Body of pancreas (tissue), 4 donors: Measurements from ENCODE around the gene CASP4. TPM values are rescaled to one million over a fixed set of nuclear protein-coding genes. Genes with fewer than 3 reads are reported as not detected.
"Not testable (repeated sequence)": the region's sequence is repeated elsewhere in the genome, so short reads cannot be mapped to it uniquely, and the experiment has no call there.

Experiments
- ATAC-seq: fragments of 150-250 bp; one replicate; pipeline ENCODE4 v1.9.1; 2016
- DNase-seq, 4 donors: peaks; one replicate each; pipeline ENCODE4 v3.0.0-alpha.2; 2019
- H3K27ac ChIP-seq, 4 donors: fragments of 200-600 bp; sonication (generic); 1 replicate in 3 of 4; 2 replicates in 1 of 4; pipeline versions ENCODE4 v1.5.1 to v1.6.1; 2016 to 2019; ENCODE audit warnings: mild to moderate bottlenecking in 1 of 4, mixed read lengths in 1 of 4, moderate library complexity in 1 of 4
- H3K27me3 ChIP-seq, 2 donors: fragments of 200-600 bp; sonication (generic); one replicate each; pipeline ENCODE4 v1.6.0; 2016; ENCODE audit warnings: mild to moderate bottlenecking in 1 of 2
- H3K36me3 ChIP-seq, 2 donors: fragments of 200-600 bp; sonication (generic); replicated peaks in 1 of 2; 2 replicates each; pipeline ENCODE4 v1.5.1; 2016; ENCODE audit warnings: low read depth in 2 of 2; ENCODE audit not compliant: insufficient read depth in 1 of 2
- H3K4me1 ChIP-seq: fragments of 200-600 bp; sonication (generic); one replicate; pipeline ENCODE4 v1.6.0; 2016
- H3K4me3 ChIP-seq, 2 donors: fragments of 200-600 bp; sonication (generic); 1 replicate in 1 of 2; 2 replicates in 1 of 2; pipeline ENCODE4 v1.5.1; 2016 to 2019
- H3K9me3 ChIP-seq, 3 donors: fragments of 200-600 bp; sonication (generic); 1 replicate in 2 of 3; 2 replicates in 1 of 3; pipeline ENCODE4 v1.5.1; 2016
- POLR2A ChIP-seq, 3 donors: fragments of 450-650 bp; IDR thresholded peaks; one replicate each; pipeline ENCODE4 v1.6.1; 2016; ENCODE audit warnings: antibody characterized with exemption in 3 of 3, mild to moderate bottlenecking in 2 of 3
- WGBS, 2 donors: methylation state at CpG; one replicate each; pipeline ENCODE4 v1.1.5; 2017; 5-methylcytosine and 5-hydroxymethylcytosine counted together
- intact Hi-C: fragments of 100-400 bp; cut with DNase I; formaldehyde crosslinking; loops from one replicate; pipeline ENCODE4 v1.15.1; 2023
- total RNA-seq, 2 donors: library from RNA; depleted of rRNA; stranded (reverse); fragments of >200 nt; gene quantifications; one replicate each; pipeline ENCODE4 v1.1.0, GENCODE V29; 2016
- TF ChIP-seq, protein P1 (sequence below), 7 experiments: fragments of 450-650 bp in 4 of 7; fragments of 200-600 bp in 3 of 7; sonication (generic) in 3 of 7; IDR thresholded peaks; one replicate each; pipeline ENCODE4 v1.5.1; 2016 to 2019; ENCODE audit warnings: antibody characterized with exemption in 7 of 7

CASP4 gene
- total RNA-seq, 2 donors from 2014 or later = 39.9 to 61.0 TPM

DNA sequence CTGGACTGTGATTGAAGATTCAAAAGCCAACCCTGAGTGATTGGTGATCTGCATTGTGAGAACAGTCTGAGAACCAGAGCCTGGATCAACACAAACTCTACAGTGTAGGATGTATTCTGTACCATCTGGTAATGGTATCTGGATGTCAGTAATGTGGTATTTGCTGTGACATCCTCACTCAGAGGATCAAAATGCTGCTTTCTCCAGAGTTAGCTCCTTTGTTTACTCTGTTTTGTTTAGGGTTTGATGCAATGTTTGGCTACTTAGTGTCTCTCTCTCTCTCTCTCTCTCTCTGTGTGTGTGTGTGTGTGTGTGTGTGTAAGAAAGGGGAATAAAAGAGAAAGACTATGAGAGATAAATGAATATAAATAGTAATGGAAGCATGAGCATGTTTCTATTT is 24.3 kb downstream of the CASP4 start:
- DNase-seq = no peak
- Histone ChIP-seq H3K27ac (no peak overlapping the region), H3K4me1 (no peaks in the 10 kb centered on the region), H3K27me3 (no peaks in the 10 kb centered on the region), H3K4me3 (no peak overlapping the region), H3K36me3 (peaks cover 0 to 20% of the 10 kb centered on the region in 2 donors), H3K9me3 (no peaks in the 10 kb centered on the region)
- intact Hi-C loops = no loop called here
- TF ChIP-seq, protein P1, sequence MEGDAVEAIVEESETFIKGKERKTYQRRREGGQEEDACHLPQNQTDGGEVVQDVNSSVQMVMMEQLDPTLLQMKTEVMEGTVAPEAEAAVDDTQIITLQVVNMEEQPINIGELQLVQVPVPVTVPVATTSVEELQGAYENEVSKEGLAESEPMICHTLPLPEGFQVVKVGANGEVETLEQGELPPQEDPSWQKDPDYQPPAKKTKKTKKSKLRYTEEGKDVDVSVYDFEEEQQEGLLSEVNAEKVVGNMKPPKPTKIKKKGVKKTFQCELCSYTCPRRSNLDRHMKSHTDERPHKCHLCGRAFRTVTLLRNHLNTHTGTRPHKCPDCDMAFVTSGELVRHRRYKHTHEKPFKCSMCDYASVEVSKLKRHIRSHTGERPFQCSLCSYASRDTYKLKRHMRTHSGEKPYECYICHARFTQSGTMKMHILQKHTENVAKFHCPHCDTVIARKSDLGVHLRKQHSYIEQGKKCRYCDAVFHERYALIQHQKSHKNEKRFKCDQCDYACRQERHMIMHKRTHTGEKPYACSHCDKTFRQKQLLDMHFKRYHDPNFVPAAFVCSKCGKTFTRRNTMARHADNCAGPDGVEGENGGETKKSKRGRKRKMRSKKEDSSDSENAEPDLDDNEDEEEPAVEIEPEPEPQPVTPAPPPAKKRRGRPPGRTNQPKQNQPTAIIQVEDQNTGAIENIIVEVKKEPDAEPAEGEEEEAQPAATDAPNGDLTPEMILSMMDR (IDR thresholded peaks at IDR 0.05) = no peak
- TF ChIP-seq POLR2A (IDR thresholded peaks at IDR 0.05) = no peak
- ATAC-seq = no peak

DNA sequence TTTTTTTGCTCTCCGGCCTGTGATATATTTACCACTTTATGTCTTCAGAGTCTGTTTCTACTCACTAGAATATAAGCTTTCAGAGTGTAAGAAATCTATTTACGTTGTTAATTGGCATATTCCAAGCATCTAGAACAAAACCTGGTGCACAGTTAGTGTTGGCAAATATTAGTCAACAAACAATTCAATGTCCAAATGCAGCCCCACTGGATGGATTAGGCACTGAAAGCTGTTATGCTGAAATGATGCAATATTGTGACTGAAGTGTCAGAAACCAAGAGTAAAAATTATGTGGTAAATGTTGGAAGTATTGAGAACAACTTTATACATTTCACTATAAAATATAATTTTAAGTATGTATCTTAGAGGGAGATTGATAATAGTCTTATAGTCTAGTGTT is 24.8 kb downstream of the CASP4 start:
- Histone ChIP-seq H3K4me3 (no peak overlapping the region), H3K27me3 (no peaks in the 10 kb centered on the region), H3K4me1 (no peaks in the 10 kb centered on the region), H3K9me3 (no peaks in the 10 kb centered on the region), H3K27ac (no peak overlapping the region), H3K36me3 (peaks cover 0 to 17% of the 10 kb centered on the region in 2 donors)
- 37% methylated on average over 2 of the region's 2 CpGs for WGBS, 2 donors
- intact Hi-C loops = no loop called here
- DNase-seq (no peak), ATAC-seq (no peak)
- TF ChIP-seq, protein P1 (IDR thresholded peaks at IDR 0.05) = no peak
- no peak for TF ChIP-seq POLR2A (IDR thresholded peaks at IDR 0.05)

DNA sequence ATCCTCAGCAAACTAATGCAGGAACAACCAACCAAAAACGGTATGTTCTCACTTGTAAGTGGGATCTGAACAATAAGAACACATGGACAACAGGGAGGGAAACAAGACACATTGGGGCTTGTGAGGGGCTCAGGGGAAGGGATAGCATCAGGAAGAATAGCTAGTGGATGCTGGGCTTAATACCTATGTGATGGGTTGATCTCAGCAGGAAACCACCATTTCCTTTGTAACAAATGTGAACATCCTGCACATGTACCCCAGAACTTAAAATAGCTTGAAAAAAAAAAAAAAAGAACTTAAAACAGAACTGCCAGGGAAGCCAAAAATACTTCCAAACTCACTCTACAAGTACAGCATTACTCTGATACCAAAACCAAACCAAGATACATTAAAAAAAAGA is 33.8 kb downstream of the CASP4 start:
- no peak for ATAC-seq
- H3K27me3 ChIP-seq = no peaks in the 10 kb centered on the region
- TF ChIP-seq, protein P1 (IDR thresholded peaks at IDR 0.05) = no peak
- TF ChIP-seq POLR2A (IDR thresholded peaks at IDR 0.05) = no peak
- H3K4me3 ChIP-seq = no peak overlapping the region
- H3K27ac ChIP-seq = no peak overlapping the region
- intact Hi-C loops = no loop called here
- no peaks in the 10 kb centered on the region for H3K4me1 ChIP-seq
- 23 to 56% methylated on average over 1 of the region's 1 CpG for WGBS, 2 donors
- peaks cover 0 to 5% (median 0%) of the 10 kb centered on the region in 3 donors for H3K9me3 ChIP-seq
- no peaks in the 10 kb centered on the region for H3K36me3 ChIP-seq
- no peak for DNase-seq

DNA sequence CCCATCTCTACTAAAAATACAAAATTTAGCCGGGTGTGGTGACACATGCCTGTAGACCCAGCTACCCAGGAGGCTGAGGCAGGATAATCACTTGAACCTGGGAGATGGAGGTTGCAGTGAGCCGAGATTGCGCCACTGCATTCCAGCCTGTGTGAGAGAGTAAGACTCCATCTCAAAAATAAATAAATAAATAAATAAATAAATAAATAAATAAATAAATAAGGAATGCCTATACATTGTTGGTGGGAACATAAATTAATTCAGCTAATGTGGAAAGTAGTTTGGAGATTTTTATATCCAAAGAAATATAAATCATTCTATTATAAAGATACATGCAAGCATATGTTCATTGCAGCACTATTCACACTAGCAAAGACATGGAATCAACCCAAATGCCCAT is 34.3 kb downstream of the CASP4 start:
- H3K9me3 ChIP-seq, H3K4me1 ChIP-seq, H3K4me3 ChIP-seq, H3K36me3 ChIP-seq, H3K27ac ChIP-seq, H3K27me3 ChIP-seq, intact Hi-C loops, DNase-seq, ATAC-seq: not testable (repeated sequence)
- 89 to 95% methylated on average over 3 of the region's 3 CpGs for WGBS, 2 donors

DNA sequence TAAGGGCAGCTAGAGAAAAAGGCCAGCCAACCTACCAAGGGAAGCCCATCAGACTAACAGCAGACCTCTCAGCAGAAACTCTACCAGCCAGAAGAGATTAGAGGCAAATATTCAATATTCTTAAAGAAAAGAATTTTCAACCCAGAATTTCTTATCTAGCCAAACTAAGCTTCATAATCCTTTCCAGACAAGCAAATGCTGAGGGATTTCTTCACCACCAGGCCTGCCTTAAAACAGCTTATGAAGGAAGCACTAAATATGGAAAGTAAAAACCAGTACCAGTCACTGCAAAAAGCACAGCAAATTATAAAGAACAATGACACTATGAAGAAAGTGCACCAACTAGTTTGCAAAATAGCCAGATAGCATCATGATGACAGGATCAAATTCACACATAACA is 39.6 kb downstream of the CASP4 start:
- H3K27me3 ChIP-seq = no peaks in the 10 kb centered on the region
- intact Hi-C loops = no loop called here
- H3K36me3 ChIP-seq = no peaks in the 10 kb centered on the region
- H3K27ac ChIP-seq = no peak overlapping the region
- DNase-seq (no peak), ATAC-seq (no peak)
- no peak overlapping the region for H3K4me3 ChIP-seq
- no peak for TF ChIP-seq POLR2A (IDR thresholded peaks at IDR 0.05)
- TF ChIP-seq, protein P1 (IDR thresholded peaks at IDR 0.05) = no peak
- H3K9me3 ChIP-seq = peaks cover 0 to 6% (median 0%) of the 10 kb centered on the region in 3 donors
- no peaks in the 10 kb centered on the region for H3K4me1 ChIP-seq
